GF-D8 (cell line): ENCODE results near the gene FLNC.

Experiments
- DNase-seq: peaks from one replicate; lab custom pipeline; 2025; lab: John Stamatoyannopoulos, UW

FLNC gene

GRCh38 chr7:128865303-128865702 lies 35.1 kb downstream of the FLNC start:
- no peak for DNase-seq

GRCh38 chr7:128865996-128866877 lies 36.0 kb downstream of the FLNC start:
- DNase-seq, result no peak

- no peak for DNase-seq
Observed at GRCh38 chr7:128867241-128867640, 37.0 kb downstream of the FLNC start.

- DNase-seq, result no peak
Observed at GRCh38 chr7:128867842-128868623, 37.8 kb downstream of the FLNC start.

GRCh38 chr7:128868624-128869137 lies 38.5 kb downstream of the FLNC start:
- DNase-seq, result no peak

- DNase-seq, result peak; percentile 1
Observed at GRCh38 chr7:128869138-128869943, 39.1 kb downstream of the FLNC start.

- no peak for DNase-seq
Observed at GRCh38 chr7:128869944-128870285, 39.7 kb downstream of the FLNC start.

GRCh38 chr7:128871050-128871449 lies 40.8 kb downstream of the FLNC start:
- DNase-seq, result no peak

- no peak for DNase-seq
Observed at GRCh38 chr7:128872394-128872824, 42.2 kb downstream of the FLNC start.

- DNase-seq, result no peak
Observed at GRCh38 chr7:128873234-128873633, 43.0 kb downstream of the FLNC start.

GRCh38 chr7:128874140-128875031 lies 44.2 kb downstream of the FLNC start:
- DNase-seq, result no peak

- no peak for DNase-seq
Observed at GRCh38 chr7:128875523-128875948, 45.3 kb downstream of the FLNC start.

- DNase-seq, result no peak
Observed at GRCh38 chr7:128876127-128876526, 45.9 kb downstream of the FLNC start.

GRCh38 chr7:128876586-128876977 lies 46.4 kb downstream of the FLNC start:
- no peak for DNase-seq

- no peak for DNase-seq
Observed at GRCh38 chr7:128876978-128877755, 47.0 kb downstream of the FLNC start.

- no peak for DNase-seq
Observed at GRCh38 chr7:128877756-128878120, 47.5 kb downstream of the FLNC start.

GRCh38 chr7:128878226-128879105 lies 48.3 kb downstream of the FLNC start:
- DNase-seq, result no peak

- no peak for DNase-seq
Observed at GRCh38 chr7:128879461-128879938, 49.3 kb downstream of the FLNC start.
